HG03045 (cell line): ENCODE data around the gene GART.
A peak's percentile ranks its signal among the peaks of the same experiment; 100 is the strongest.

Source experiments
- ATAC-seq: cut with Tn5 transposase; IDR thresholded peaks from one replicate; pipeline ENCODE4 v1.9.1; 2021; ENCODE audit warnings: mild to moderate bottlenecking, moderate library complexity; ENCODE audit not compliant: unreplicated experiment

GART gene

DNA sequence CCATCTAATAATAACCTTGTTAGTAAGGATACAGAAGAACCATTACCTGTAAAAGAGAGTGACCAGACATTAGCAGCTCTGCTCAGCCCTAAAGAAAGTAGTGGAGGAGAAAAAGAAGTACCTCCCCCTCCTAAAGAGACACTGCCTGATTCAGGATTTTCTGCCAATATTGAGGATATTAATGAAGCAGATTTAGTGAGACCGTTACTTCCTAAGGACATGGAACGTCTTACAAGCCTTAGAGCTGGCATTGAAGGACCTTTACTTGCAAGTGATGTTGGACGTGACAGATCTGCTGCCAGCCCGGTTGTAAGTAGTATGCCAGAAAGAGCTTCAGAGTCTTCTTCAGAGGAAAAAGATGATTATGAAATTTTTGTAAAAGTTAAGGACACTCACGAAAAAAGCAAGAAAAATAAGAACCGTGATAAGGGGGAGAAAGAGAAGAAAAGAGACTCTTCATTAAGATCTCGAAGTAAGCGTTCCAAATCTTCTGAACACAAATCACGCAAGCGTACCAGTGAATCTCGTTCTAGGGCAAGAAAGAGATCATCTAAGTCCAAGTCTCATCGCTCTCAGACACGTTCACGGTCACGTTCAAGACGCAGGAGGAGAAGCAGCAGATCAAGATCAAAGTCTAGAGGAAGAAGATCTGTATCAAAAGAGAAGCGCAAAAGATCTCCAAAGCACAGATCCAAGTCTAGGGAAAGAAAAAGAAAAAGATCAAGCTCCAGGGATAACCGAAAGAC, 12.5 kb upstream of the GART start:
- no peak for ATAC-seq

- no peak for ATAC-seq
These were observed 11.2 kb upstream of the GART start for GRCh38 chr21:33552999-33553598.

DNA sequence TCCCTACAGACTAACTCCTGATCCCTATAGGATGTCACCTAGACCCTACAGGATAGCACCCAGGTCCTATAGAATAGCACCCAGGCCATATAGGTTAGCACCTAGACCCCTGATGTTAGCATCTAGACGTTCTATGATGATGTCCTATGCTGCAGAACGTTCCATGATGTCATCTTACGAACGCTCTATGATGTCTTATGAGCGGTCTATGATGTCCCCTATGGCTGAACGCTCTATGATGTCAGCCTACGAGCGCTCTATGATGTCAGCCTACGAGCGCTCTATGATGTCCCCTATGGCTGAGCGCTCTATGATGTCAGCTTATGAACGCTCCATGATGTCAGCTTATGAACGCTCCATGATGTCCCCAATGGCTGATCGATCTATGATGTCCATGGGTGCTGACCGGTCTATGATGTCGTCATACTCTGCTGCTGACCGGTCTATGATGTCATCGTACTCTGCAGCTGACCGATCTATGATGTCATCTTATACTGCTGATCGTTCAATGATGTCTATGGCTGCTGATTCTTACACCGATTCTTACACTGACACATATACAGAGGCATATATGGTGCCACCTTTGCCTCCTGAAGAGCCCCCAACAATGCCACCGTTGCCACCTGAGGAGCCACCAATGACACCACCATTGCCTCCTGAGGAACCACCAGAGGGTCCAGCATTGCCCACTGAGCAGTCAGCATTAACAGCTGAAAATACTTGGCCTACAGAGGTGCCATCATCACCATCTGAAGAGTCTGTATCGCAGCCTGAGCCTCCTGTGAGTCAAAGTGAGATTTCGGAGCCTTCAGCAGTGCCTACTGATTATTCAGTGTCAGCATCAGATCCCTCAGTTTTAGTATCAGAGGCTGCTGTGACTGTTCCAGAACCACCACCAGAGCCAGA, 10.4 kb upstream of the GART start:
- no peak for ATAC-seq

GRCh38 chr21:33551664-33552063, 9.7 kb upstream of the GART start:
- ATAC-seq: no peak

GRCh38 chr21:33550772-33551660, 9.1 kb upstream of the GART start:
- ATAC-seq: no peak

GRCh38 chr21:33549848-33550771, 8.2 kb upstream of the GART start:
- ATAC-seq: no peak

DNA sequence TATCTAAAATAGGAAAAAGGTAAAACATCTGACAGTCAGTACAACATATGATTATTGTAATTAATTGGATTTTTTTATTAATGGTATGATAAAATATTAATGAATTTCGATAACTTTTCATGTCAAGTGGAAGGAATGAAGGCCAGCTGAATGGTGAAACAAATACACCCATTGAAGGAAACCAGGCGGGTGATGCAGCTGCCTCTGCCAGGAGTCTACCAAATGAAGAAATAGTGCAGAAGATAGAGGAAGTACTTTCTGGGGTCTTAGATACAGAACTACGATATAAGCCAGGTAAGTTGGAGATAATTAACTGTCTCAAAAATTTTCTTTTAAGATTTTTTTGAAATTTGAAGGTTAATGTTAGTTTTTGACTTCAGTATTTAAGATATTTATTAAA, 4.2 kb upstream of the GART start:
- no peak for ATAC-seq

DNA sequence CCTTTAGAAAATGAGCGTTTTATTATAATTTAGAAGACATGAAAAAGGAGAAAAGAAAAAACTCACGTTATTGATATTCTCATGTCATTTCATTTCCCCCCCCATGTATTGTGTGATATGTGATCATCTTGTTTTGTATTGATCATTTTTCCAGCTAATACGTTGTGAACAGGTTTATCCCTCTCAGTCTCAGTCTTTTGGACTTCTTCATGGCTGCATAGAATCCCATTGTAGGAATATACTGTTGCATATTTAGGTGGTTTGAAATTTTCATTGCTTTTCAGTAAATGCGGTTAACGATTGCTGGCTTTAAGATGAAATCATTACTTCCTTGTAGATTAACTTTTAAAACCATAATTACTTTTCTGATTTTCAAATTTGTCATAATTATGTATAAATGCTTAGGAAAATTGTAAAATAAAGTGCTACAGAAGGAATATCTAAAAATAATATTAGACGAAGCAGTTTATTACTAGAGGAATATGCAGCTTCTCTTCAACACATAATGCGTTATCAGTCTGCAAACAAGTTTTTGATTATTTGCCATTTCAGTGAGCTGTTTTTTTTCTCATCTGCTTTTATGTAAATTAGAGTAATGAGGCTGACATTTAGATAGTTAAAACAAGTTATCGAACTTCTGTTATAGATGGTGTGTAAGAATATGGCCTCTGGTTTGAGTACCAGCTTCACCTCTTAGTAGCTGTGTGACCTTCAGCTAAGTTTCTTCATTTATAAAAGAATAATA, 2.7 kb upstream of the GART start:
- no peak for ATAC-seq

DNA sequence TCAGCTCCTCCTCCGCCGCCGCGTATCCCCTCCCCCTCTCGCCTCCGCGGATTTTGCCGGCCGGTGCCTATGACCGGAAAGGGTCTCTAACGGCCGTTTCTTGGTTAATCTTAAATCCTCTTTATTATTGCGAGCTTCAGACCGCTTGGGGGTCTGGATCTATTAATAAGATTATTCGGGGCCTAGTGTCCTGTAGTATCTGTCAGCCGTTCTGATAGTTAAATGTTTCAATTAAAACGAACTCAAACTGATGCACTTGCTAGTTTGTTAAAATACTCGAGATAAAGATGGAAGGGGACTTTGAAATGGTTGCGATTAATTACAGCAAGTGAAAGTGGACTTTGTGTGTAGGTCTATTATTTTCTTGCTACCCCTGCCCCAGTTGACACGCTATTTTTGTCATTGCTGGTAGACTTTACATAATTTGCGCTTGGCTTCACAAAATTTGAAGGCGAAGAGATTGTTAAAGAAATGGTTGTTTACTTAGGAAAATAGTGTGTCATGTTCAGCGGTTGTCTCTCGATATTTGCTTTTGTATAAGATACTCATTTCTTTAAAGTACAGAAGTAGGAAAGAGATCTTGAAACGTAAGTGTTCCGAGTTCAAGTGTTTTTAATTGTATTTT, 1.7 kb upstream of the GART start:
- peak; percentile 9 for ATAC-seq

DNA sequence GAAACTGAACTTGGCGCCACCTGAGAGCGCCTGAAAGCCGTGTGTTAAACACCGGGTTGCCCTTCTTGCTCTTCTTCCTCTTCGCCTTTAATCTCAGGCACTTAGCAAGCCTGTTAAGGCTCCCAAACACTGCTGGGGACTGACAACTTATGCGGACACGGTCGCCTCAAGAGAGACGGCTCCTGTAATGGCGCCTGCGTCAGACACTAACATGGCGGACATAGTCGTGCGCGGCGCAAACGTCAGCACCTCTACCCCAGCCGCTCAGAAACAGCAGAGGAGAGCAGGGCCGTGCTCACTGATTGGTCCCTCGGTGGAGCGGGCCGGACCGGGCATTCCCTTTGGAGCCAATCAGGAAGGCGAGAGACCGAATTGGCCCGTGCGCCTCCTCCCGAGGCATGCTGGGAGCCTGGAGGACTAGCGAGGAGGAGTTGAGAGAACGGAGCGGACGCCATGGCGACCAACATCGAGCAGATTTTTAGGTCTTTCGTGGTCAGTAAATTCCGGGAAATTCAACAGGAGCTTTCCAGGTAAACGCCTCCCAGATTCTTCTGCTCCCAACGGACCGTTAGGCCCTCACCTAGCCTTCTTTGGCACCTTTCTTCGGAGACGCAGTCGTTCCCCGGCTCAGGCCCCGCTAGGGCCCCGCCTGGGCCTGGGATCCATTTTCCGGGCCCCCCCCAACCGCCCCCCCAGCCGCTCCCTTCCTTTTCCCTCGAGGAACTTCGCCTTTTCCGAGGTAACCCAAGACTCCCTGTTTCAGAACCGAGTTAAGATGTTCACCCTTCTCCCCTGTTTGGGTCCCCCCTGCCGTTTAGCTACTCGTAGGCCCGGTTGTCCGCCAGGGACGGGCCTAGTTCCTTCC, 955 bp upstream of the GART start, which contains the start of gene SON:
TSS of gene SON (plus strand) at position 399 of the 865 bp plus-strand sequence. CDS start at position 454, 55 bp downstream.
- ATAC-seq: peak; percentile 94

DNA sequence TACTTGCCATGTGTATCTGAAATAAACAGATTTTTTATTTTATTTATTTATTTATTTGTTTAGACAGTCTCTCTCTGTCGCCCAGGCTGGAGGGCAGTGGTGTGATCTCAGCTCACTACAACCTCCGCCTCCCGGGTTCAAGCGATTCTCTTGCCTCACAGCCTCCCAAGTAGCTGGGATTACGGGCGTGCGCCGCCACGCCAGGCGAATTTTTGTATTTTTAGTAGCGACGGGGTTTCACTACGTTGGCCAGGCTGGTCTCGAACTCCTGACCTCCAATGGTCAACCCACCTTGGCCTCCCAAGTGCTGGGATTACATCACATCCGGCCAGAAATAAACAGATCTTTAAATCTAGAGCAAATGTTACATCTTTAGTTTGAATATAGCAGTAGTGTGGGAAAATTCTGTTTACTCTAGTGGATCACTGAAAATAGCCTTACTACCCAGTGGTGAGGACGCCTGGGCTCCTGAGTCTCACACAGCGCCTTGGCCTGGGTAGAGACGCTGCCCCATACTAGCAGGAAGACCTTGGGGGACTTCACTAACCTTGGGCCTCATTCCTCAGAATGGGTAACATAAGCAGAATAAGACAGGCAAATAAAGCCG, 709 bp downstream of the GART start:
- ATAC-seq: no peak

DNA sequence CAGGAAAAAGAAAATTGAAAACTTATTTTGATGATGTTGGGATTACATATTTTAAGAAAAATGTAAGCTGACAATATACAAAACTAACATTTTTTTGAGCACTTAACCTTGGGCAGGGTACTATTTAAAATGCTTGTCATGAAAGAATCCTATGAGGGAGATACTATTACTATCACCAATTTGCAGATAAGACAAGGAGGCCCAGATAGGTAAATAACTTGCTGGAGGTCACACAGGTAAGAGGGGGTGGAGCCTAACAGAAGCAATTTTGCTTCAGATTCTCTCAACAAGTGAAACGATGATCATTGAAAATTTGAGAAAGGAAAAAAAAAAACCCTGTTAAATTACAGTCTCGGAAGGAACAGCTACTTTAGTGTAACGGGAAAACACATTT, 1.2 kb downstream of the GART start:
- no peak for ATAC-seq

- no peak for ATAC-seq
These were observed 2.3 kb downstream of the GART start for GRCh38 chr21:33539616-33540015.

DNA sequence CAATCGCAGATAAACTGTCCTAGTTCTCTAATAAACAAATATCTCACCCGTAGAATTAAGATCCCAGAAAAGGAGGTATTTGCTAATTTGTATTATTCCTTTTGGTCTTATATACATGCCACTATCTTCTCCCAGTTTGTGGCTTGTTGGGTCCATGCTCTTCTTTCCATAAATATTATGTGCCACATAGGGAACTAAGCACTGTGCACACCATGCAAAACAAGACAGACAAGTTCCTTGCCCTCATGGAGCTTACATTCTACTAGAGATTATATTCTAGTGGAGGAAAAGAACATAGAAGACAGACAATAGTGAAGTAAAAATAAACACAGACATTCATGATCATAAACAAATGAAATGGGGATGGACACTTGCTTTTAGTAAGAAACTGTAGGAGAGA, 4.7 kb downstream of the GART start:
- no peak for ATAC-seq

DNA sequence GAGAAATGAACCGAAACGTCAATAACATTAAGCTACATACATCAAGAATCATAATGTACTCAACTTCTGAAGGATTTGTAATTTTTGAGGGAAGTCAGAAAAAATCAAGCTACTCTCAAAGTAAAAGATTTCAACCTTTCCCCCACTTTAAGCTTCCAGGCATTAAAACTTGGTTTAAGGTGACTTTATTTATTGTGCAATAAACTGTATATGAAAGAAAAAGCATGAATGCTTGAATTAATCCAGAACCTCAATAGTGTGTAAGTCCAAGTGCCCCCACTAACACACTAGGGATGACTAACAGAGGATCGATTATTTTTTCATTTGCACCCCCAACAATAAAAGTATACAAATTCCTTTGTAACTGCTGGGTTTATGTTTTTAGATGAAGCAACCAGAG, 10.9 kb downstream of the GART start:
- no peak for ATAC-seq

DNA sequence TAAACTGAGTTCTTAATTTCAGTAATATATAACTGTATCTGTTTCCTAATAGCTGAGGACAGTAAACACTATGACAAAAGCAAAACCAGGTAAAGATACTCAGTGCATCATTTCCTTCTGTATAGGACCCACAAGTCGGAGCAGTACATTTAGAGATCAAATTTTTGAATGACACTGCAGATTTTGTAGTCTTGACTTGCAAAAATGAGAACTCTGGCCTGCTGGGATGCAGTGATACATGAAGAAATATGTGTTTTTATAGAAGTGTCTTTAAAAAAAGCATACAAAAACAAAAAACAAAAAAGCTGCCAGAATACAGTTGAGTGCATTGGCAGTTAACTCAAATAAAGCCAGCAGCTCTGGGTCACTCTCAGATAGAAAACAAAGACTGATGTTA, 19.0 kb downstream of the GART start:
- ATAC-seq: no peak

DNA sequence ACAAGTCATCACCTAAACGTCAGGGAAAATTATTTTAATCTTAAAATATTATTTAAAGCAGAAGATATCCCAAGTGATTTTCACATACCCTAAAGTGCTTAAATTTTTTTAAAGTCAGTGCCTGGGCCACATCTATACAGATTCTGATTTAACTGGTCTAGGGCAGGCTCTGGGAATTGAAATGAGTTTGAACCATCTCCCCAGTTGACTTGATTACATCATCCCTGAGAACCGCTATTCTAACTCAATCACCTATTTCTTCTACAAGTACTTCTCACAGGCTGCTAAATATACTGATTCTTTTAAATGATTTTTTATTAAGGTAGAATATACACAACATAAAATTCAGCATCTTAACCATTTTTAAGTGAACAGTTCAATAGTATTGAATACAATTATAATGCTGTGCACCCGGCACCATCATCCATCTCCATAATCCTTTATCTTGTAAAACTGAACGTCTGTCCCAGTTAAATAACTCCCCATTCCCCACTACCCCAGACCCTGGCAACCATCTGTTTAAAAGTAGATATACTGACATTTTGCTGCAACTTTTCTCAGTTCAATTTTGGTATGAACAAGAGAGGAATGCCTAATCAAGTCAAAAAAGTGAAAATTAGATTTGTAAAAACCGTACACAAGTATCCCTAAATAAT, 19.5 kb downstream of the GART start:
- ATAC-seq: no peak
